Measurements from ENCODE around the gene NPNT. TPM values are rescaled to one million over a fixed set of nuclear protein-coding genes. Genes with fewer than 3 reads are reported as not detected.

The NPNT gene
- total and polyA plus RNA-seq, 2 donors from 2014 or later, result 78.3 to 117 TPM

GRCh38 chr4:105896984-105897775, 1.9 kb downstream of the NPNT start:
- no peaks in the 10 kb centered on the region for H3K27me3 ChIP-seq (ENCODE audit: control insufficient read depth, insufficient read depth, low read length)
- H3K4me1 ChIP-seq (ENCODE audit: control insufficient read depth in 2 of 3, insufficient read depth in 2 of 3, low read depth in 1 of 3, low read length in 3 of 3), result peaks cover 0 to 11% (median 0%) of the 10 kb centered on the region in 3 donors
- H3K4me3 ChIP-seq (ENCODE audit: low read length in 3 of 3), result peak overlapping the region; percentile 56 to 74 (median 71)
- H3K36me3 ChIP-seq (ENCODE audit: control insufficient read depth in 2 of 3, insufficient read depth in 3 of 3, low read length in 3 of 3), result no peaks in the 10 kb centered on the region
- no peak overlapping the region for H3K27ac ChIP-seq (ENCODE audit: low read depth in 2 of 2, low read length in 2 of 2)
- no peaks in the 10 kb centered on the region for H3K9me3 ChIP-seq (ENCODE audit: control insufficient read depth in 2 of 3, insufficient read depth in 1 of 3, low read length in 3 of 3)
- DNase-seq (peak in 2 of 5 donors; percentile 6 to 10), FAIRE-seq (no peak)
- H3K9ac ChIP-seq (ENCODE audit: low read length in 3 of 3), result no peak overlapping the region
- TF ChIP-seq CTCF (IDR thresholded peaks at IDR 0.05; ENCODE audit: borderline replicate concordance, extremely low read depth, insufficient read depth), result no peak
- intact Hi-C loops (cut with DNase I), result no loop called here

DNA sequence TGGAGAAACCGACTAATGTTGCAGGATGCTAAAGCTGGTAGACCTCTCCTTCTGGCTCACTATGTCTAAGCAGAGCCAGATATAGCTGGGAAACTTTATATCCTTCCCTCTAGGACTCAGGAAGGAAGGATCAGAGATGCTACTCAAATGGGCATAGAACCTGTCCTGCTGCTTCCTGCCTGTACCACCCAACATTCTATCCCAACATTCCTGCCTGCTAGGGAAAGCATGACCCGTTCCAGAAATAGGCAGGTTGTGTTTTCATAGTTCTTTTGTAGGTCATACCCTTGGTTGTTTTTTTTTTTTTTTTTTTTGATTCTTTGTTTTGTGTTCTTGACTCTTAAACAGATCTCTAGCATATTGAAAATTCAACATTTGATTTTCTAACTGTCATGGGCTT, 5.3 kb downstream of the NPNT start:
- Histone ChIP-seq H3K9me3 (ENCODE audit: control insufficient read depth in 2 of 3, insufficient read depth in 1 of 3, low read length in 3 of 3) (no peaks in the 10 kb centered on the region), H3K4me3 (ENCODE audit: low read length in 3 of 3) (no peak overlapping the region), H3K4me1 (ENCODE audit: control insufficient read depth in 2 of 3, insufficient read depth in 2 of 3, low read depth in 1 of 3, low read length in 3 of 3) (peaks cover 0 to 8% (median 0%) of the 10 kb centered on the region in 3 donors), H3K36me3 (ENCODE audit: control insufficient read depth in 2 of 3, insufficient read depth in 3 of 3, low read length in 3 of 3) (no peaks in the 10 kb centered on the region), H3K27me3 (ENCODE audit: control insufficient read depth, insufficient read depth, low read length) (no peaks in the 10 kb centered on the region), H3K27ac (ENCODE audit: low read depth in 2 of 2, low read length in 2 of 2) (no peak overlapping the region), H3K9ac (ENCODE audit: low read length in 3 of 3) (no peak overlapping the region)
- FAIRE-seq (no peak), DNase-seq (no peak)
- TF ChIP-seq CTCF (IDR thresholded peaks at IDR 0.05; ENCODE audit: borderline replicate concordance, extremely low read depth, insufficient read depth), result no peak
- intact Hi-C loops (cut with DNase I), result no loop called here

DNA sequence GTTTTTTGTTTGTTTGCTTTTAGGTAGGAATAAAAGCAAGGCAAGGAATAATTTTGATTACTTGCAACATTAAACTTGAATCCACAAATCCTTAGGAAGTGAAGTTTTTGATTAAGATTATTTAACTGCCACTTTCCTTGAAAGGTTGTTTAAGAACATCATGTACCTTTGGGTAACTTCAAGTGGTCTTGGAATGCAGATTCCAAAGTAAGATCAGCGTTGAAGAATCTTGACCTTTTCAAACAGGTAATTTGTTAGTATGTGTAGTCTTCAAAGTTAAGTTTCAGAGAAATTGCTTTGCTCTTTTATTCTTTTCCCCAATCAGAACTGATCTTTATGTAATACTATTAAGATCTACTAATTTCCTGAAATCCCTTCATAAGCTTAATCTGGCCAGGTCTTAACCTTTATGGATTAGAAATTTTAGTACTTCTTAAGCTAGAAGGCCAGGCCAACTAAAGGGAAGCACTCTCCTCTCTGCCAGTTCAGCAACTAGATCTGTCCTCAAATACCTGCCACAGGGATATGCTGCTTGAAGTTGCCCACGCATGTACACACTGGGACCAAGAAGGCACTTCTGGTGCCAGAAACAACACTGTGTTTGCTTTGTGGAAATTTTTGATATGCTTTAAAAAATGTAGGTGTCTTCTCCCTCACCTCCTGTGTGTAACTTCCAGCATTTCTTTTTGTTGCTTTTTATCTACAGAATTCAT, 7.4 kb downstream of the NPNT start:
- Histone ChIP-seq H3K9ac (ENCODE audit: low read length in 3 of 3) (no peak overlapping the region), H3K36me3 (ENCODE audit: control insufficient read depth in 2 of 3, insufficient read depth in 3 of 3, low read length in 3 of 3) (no peaks in the 10 kb centered on the region), H3K4me1 (ENCODE audit: control insufficient read depth in 2 of 3, insufficient read depth in 2 of 3, low read depth in 1 of 3, low read length in 3 of 3) (peaks cover 0 to 8% (median 0%) of the 10 kb centered on the region in 3 donors), H3K4me3 (ENCODE audit: low read length in 3 of 3) (no peak overlapping the region), H3K27ac (ENCODE audit: low read depth in 2 of 2, low read length in 2 of 2) (no peak overlapping the region), H3K27me3 (ENCODE audit: control insufficient read depth, insufficient read depth, low read length) (no peaks in the 10 kb centered on the region), H3K9me3 (ENCODE audit: control insufficient read depth in 2 of 3, insufficient read depth in 1 of 3, low read length in 3 of 3) (no peaks in the 10 kb centered on the region)
- DNase-seq (no peak), FAIRE-seq (no peak)
- intact Hi-C loops (cut with DNase I), result no loop called here
- no peak for TF ChIP-seq CTCF (IDR thresholded peaks at IDR 0.05; ENCODE audit: borderline replicate concordance, extremely low read depth, insufficient read depth)

All from kidney (tissue), 14 donors.